DND-41 (cell line): Measurements from ENCODE around the gene IZUMO1.
"Not testable (repeated sequence)": the region's sequence is repeated elsewhere in the genome, so short reads cannot be mapped to it uniquely, and the experiment has no call there.

Experiments used
- ATAC-seq: fragments of 200-7000 bp; cut with Tn5 transposase; 3 replicates; pipeline ENCODE4 v1.9.1; 2021; ENCODE audit warnings: low read depth; ENCODE audit not compliant: insufficient read depth
- DNase-seq: peaks from one replicate; pipeline ENCODE4 v3.0.0-alpha.2; 2020
- H2AFZ ChIP-seq: 2 replicates; pipeline ENCODE4 v1.6.0; 2012; ENCODE audit warnings: low read depth, low read length
- H3K27ac ChIP-seq: 2 replicates; pipeline ENCODE4 v1.5.1; 2012; ENCODE audit warnings: low read length, inconsistent platforms
- H3K27me3 ChIP-seq: fragments of 200-600 bp; sonication (generic); 2 replicates; pipeline ENCODE4 v1.6.0; 2012; ENCODE audit warnings: low read length, mild to moderate bottlenecking, inconsistent platforms; ENCODE audit not compliant: insufficient read depth, poor library complexity
- H3K36me3 ChIP-seq: 2 replicates; pipeline ENCODE4 v1.5.1; 2012; ENCODE audit warnings: low read length, inconsistent platforms; ENCODE audit not compliant: insufficient read depth
- H3K4me1 ChIP-seq: 2 replicates; pipeline ENCODE4 v1.5.1; 2012; ENCODE audit warnings: mild to moderate bottlenecking, low read length; ENCODE audit not compliant: insufficient read depth
- H3K4me2 ChIP-seq: 2 replicates; pipeline ENCODE4 v1.6.0; 2012; ENCODE audit warnings: mild to moderate bottlenecking, moderate library complexity, low read length, inconsistent platforms; ENCODE audit not compliant: insufficient read depth
- H3K4me3 ChIP-seq, 2 experiments: fragments of 200-600 bp in 1 of 2; shearing (Covaris generic) in 1 of 2; 2 replicates each; pipeline ENCODE4 v1.5.1; 2012 to 2016; ENCODE audit warnings: inconsistent platforms in 2 of 2, low read length in 2 of 2, mild to moderate bottlenecking in 2 of 2, low read depth in 1 of 2, moderate library complexity in 1 of 2
- H3K79me2 ChIP-seq: 2 replicates; pipeline ENCODE4 v1.6.0; 2012; ENCODE audit warnings: low read length, inconsistent platforms; ENCODE audit not compliant: insufficient read depth
- H3K9ac ChIP-seq: 2 replicates; pipeline ENCODE4 v1.6.0; 2012; ENCODE audit warnings: low read depth, mild to moderate bottlenecking, inconsistent platforms, low read length, moderate library complexity
- H3K9me3 ChIP-seq: 2 replicates; pipeline ENCODE4 v1.5.1; 2012; ENCODE audit warnings: low read length, moderate library complexity, mild to moderate bottlenecking, inconsistent platforms; ENCODE audit not compliant: insufficient read depth, severe bottlenecking
- H4K20me1 ChIP-seq: 2 replicates; pipeline ENCODE4 v1.6.0; 2012; ENCODE audit warnings: low read length; ENCODE audit not compliant: insufficient read depth
- CTCF ChIP-seq: IDR thresholded peaks from 2 replicates; pipeline ENCODE4 v1.5.1; 2012; ENCODE audit warnings: borderline replicate concordance, low read length, moderate library complexity, mild to moderate bottlenecking; ENCODE audit not compliant: poor library complexity, severe bottlenecking; ENCODE audit errors: extremely low read depth
- EZH2 ChIP-seq: IDR thresholded peaks from 3 replicates; pipeline ENCODE4 v1.6.1; 2012; ENCODE audit warnings: borderline replicate concordance, low read depth, mild to moderate bottlenecking, moderate library complexity, low read length, inconsistent platforms; ENCODE audit not compliant: severe bottlenecking

Gene IZUMO1

GRCh38 chr19:48696353-48697010 is 50.2 kb downstream of the IZUMO1 start:
- ATAC-seq (no peak), DNase-seq (no peak)
- no peaks in the 10 kb centered on the region for H3K9me3 ChIP-seq
- H4K20me1 ChIP-seq = no peaks in the 10 kb centered on the region
- no peak overlapping the region for H3K9ac ChIP-seq
- no peaks in the 10 kb centered on the region for H3K27me3 ChIP-seq
- no peak overlapping the region for H3K27ac ChIP-seq
- TF ChIP-seq CTCF (no peak), EZH2 (no peak)
- no peaks in the 10 kb centered on the region for H3K4me1 ChIP-seq
- no peaks in the 10 kb centered on the region for H3K36me3 ChIP-seq
- no peak overlapping the region for H2AFZ ChIP-seq
- no peak overlapping the region for H3K4me2 ChIP-seq
- no peaks in the 10 kb centered on the region for H3K79me2 ChIP-seq
- H3K4me3 ChIP-seq = no peak overlapping the region

- Histone ChIP-seq H3K36me3 (no peaks in the 10 kb centered on the region), H2AFZ (no peak within 1 kb of the TSS), H3K4me1 (no peaks in the 10 kb centered on the region), H3K79me2 (no peaks in the 10 kb centered on the region), H3K27ac (no peak within 1 kb of the TSS), H3K4me3 (no peak within 1 kb of the TSS), H3K9ac (no peak within 1 kb of the TSS), H3K9me3 (no peaks in the 10 kb centered on the region), H3K4me2 (no peak within 1 kb of the TSS), H3K27me3 (no peaks in the 10 kb centered on the region), H4K20me1 (no peaks in the 10 kb centered on the region)
- DNase-seq = no peak
- ATAC-seq = no peak
- TF ChIP-seq EZH2 (no peak), CTCF (no peak)
Measured at GRCh38 chr19:48695743-48696352, 50.9 kb downstream of the IZUMO1 start, which contains the start of gene FUT2. Gene FUT2, plus strand, starts transcription at chr19:48695971. Its CDS starts 6,986 bp downstream, at chr19:48702957.

GRCh38 chr19:48693629-48694028 is 53.1 kb downstream of the IZUMO1 start:
- not testable (repeated sequence) for H3K36me3 ChIP-seq, H3K27ac ChIP-seq, H3K4me1 ChIP-seq, H4K20me1 ChIP-seq, H3K9ac ChIP-seq, H3K79me2 ChIP-seq, H2AFZ ChIP-seq, H3K27me3 ChIP-seq, H3K4me3 ChIP-seq, ATAC-seq, H3K9me3 ChIP-seq, DNase-seq, H3K4me2 ChIP-seq
